ENCODE results near the gene NSUN6.
"Not testable (repeated sequence)": the region's sequence is repeated elsewhere in the genome, so short reads cannot be mapped to it uniquely, and the experiment has no call there.

The NSUN6 gene

GRCh38 chr10:18582803-18583202 is 68.6 kb downstream of the NSUN6 start:
- H3K36me3 ChIP-seq (ENCODE audit: insufficient read depth, low read length) = peaks cover 29% of the 10 kb centered on the region; the same call in 1 of the 2 replicates
- no peak overlapping the region for H3K27ac ChIP-seq (ENCODE audit: low read depth, low read length)
- H3K79me2 ChIP-seq (ENCODE audit: control insufficient read depth, insufficient read depth, low read length, unreplicated experiment) = no peaks in the 10 kb centered on the region
- no peak overlapping the region for H3K4me3 ChIP-seq (ENCODE audit: low read depth, low read length)
- no peaks in the 10 kb centered on the region for H3K4me1 ChIP-seq (ENCODE audit: control insufficient read depth, insufficient read depth, low read length, unreplicated experiment)
- H2AFZ ChIP-seq (ENCODE audit: low read length, unreplicated experiment) = no peak overlapping the region
- no peaks in the 10 kb centered on the region for H3K27me3 ChIP-seq (ENCODE audit: insufficient read depth, low read length)

GRCh38 chr10:18577823-18578685 is 73.3 kb downstream of the NSUN6 start:
- H3K4me3 ChIP-seq (ENCODE audit: low read depth, low read length) = no peak overlapping the region
- no peak overlapping the region for H2AFZ ChIP-seq (ENCODE audit: low read length, unreplicated experiment)
- no peaks in the 10 kb centered on the region for H3K27me3 ChIP-seq (ENCODE audit: insufficient read depth, low read length)
- peaks cover 17% of the 10 kb centered on the region; the same call in 1 of the 2 replicates for H3K36me3 ChIP-seq (ENCODE audit: insufficient read depth, low read length)
- no peak overlapping the region for H3K27ac ChIP-seq (ENCODE audit: low read depth, low read length)
- no peaks in the 10 kb centered on the region for H3K79me2 ChIP-seq (ENCODE audit: control insufficient read depth, insufficient read depth, low read length, unreplicated experiment)
- H3K4me1 ChIP-seq (ENCODE audit: control insufficient read depth, insufficient read depth, low read length, unreplicated experiment) = no peaks in the 10 kb centered on the region

- Histone ChIP-seq H3K4me3 (ENCODE audit: low read depth, low read length) (no peak overlapping the region), H3K79me2 (ENCODE audit: control insufficient read depth, insufficient read depth, low read length, unreplicated experiment) (no peaks in the 10 kb centered on the region), H3K27ac (ENCODE audit: low read depth, low read length) (no peak overlapping the region), H2AFZ (ENCODE audit: low read length, unreplicated experiment) (no peak overlapping the region), H3K27me3 (ENCODE audit: insufficient read depth, low read length) (no peaks in the 10 kb centered on the region), H3K4me1 (ENCODE audit: control insufficient read depth, insufficient read depth, low read length, unreplicated experiment) (no peaks in the 10 kb centered on the region), H3K36me3 (ENCODE audit: insufficient read depth, low read length) (peaks cover 17% of the 10 kb centered on the region; the same call in 1 of the 2 replicates)
Measured at GRCh38 chr10:18576586-18576985, 74.8 kb downstream of the NSUN6 start.

GRCh38 chr10:18572959-18573561 is 78.3 kb downstream of the NSUN6 start:
- H3K4me1 ChIP-seq (ENCODE audit: control insufficient read depth, insufficient read depth, low read length, unreplicated experiment) = no peaks in the 10 kb centered on the region
- H3K79me2 ChIP-seq (ENCODE audit: control insufficient read depth, insufficient read depth, low read length, unreplicated experiment) = no peaks in the 10 kb centered on the region
- H3K4me3 ChIP-seq (ENCODE audit: low read depth, low read length) = no peak overlapping the region
- no peak overlapping the region for H3K27ac ChIP-seq (ENCODE audit: low read depth, low read length)
- 0 out of 2 replicates have a peak, but pooled peaks cover 3% of the 10 kb centered on the region for H3K36me3 ChIP-seq (ENCODE audit: insufficient read depth, low read length)
- no peaks in the 10 kb centered on the region for H3K27me3 ChIP-seq (ENCODE audit: insufficient read depth, low read length)
- no peak overlapping the region for H2AFZ ChIP-seq (ENCODE audit: low read length, unreplicated experiment)

- Histone ChIP-seq H3K79me2 (ENCODE audit: control insufficient read depth, insufficient read depth, low read length, unreplicated experiment) (no peaks in the 10 kb centered on the region), H3K27me3 (ENCODE audit: insufficient read depth, low read length) (no peaks in the 10 kb centered on the region), H3K27ac (ENCODE audit: low read depth, low read length) (no peak overlapping the region), H3K4me3 (ENCODE audit: low read depth, low read length) (no peak overlapping the region), H3K36me3 (ENCODE audit: insufficient read depth, low read length) (0 out of 2 replicates have a peak, but pooled peaks cover 3% of the 10 kb centered on the region), H2AFZ (ENCODE audit: low read length, unreplicated experiment) (no peak overlapping the region), H3K4me1 (ENCODE audit: control insufficient read depth, insufficient read depth, low read length, unreplicated experiment) (no peaks in the 10 kb centered on the region)
Measured at GRCh38 chr10:18571780-18572179, 79.6 kb downstream of the NSUN6 start.

GRCh38 chr10:18571076-18571475 is 80.3 kb downstream of the NSUN6 start:
- Histone ChIP-seq H3K4me1 (ENCODE audit: control insufficient read depth, insufficient read depth, low read length, unreplicated experiment) (no peaks in the 10 kb centered on the region), H3K36me3 (ENCODE audit: insufficient read depth, low read length) (0 out of 2 replicates have a peak, but pooled peaks cover 3% of the 10 kb centered on the region), H3K4me3 (ENCODE audit: low read depth, low read length) (no peak overlapping the region)

GRCh38 chr10:18570386-18570785 is 81.0 kb downstream of the NSUN6 start:
- not testable (repeated sequence) for H3K27me3 ChIP-seq (ENCODE audit: insufficient read depth, low read length); H3K36me3 ChIP-seq (ENCODE audit: insufficient read depth, low read length); H3K4me1 ChIP-seq (ENCODE audit: control insufficient read depth, insufficient read depth, low read length, unreplicated experiment); H3K4me3 ChIP-seq (ENCODE audit: low read depth, low read length); H3K27ac ChIP-seq (ENCODE audit: low read depth, low read length); H3K79me2 ChIP-seq (ENCODE audit: control insufficient read depth, insufficient read depth, low read length, unreplicated experiment); H2AFZ ChIP-seq (ENCODE audit: low read length, unreplicated experiment)

More at GRCh38 chr10:18571076-18571475, 80.3 kb downstream of the NSUN6 start:
- no peak overlapping the region for H3K27ac ChIP-seq (ENCODE audit: low read depth, low read length)
- no peaks in the 10 kb centered on the region for H3K27me3 ChIP-seq (ENCODE audit: insufficient read depth, low read length)
- no peak overlapping the region for H2AFZ ChIP-seq (ENCODE audit: low read length, unreplicated experiment)
- no peaks in the 10 kb centered on the region for H3K79me2 ChIP-seq (ENCODE audit: control insufficient read depth, insufficient read depth, low read length, unreplicated experiment)

GRCh38 chr10:18567343-18567856 is 84.0 kb downstream of the NSUN6 start:
- Histone ChIP-seq H3K4me1 (ENCODE audit: control insufficient read depth, insufficient read depth, low read length, unreplicated experiment) (no peaks in the 10 kb centered on the region), H3K36me3 (ENCODE audit: insufficient read depth, low read length) (no peaks in the 10 kb centered on the region), H3K79me2 (ENCODE audit: control insufficient read depth, insufficient read depth, low read length, unreplicated experiment) (no peaks in the 10 kb centered on the region), H3K27me3 (ENCODE audit: insufficient read depth, low read length) (no peaks in the 10 kb centered on the region), H2AFZ (ENCODE audit: low read length, unreplicated experiment) (no peak overlapping the region), H3K4me3 (ENCODE audit: low read depth, low read length) (no peak overlapping the region), H3K27ac (ENCODE audit: low read depth, low read length) (no peak overlapping the region)

GRCh38 chr10:18566177-18566576 is 85.2 kb downstream of the NSUN6 start:
- Histone ChIP-seq H3K4me3 (ENCODE audit: low read depth, low read length) (no peak overlapping the region), H3K4me1 (ENCODE audit: control insufficient read depth, insufficient read depth, low read length, unreplicated experiment) (no peaks in the 10 kb centered on the region), H2AFZ (ENCODE audit: low read length, unreplicated experiment) (no peak overlapping the region), H3K27me3 (ENCODE audit: insufficient read depth, low read length) (no peaks in the 10 kb centered on the region), H3K27ac (ENCODE audit: low read depth, low read length) (no peak overlapping the region), H3K79me2 (ENCODE audit: control insufficient read depth, insufficient read depth, low read length, unreplicated experiment) (no peaks in the 10 kb centered on the region), H3K36me3 (ENCODE audit: insufficient read depth, low read length) (no peaks in the 10 kb centered on the region)

- Histone ChIP-seq H3K27me3 (ENCODE audit: insufficient read depth, low read length) (no peaks in the 10 kb centered on the region), H2AFZ (ENCODE audit: low read length, unreplicated experiment) (no peak overlapping the region), H3K4me3 (ENCODE audit: low read depth, low read length) (no peak overlapping the region), H3K79me2 (ENCODE audit: control insufficient read depth, insufficient read depth, low read length, unreplicated experiment) (no peaks in the 10 kb centered on the region), H3K4me1 (ENCODE audit: control insufficient read depth, insufficient read depth, low read length, unreplicated experiment) (no peaks in the 10 kb centered on the region), H3K36me3 (ENCODE audit: insufficient read depth, low read length) (0 out of 2 replicates have a peak, but pooled peaks cover 2% of the 10 kb centered on the region), H3K27ac (ENCODE audit: low read depth, low read length) (no peak overlapping the region)
Measured at GRCh38 chr10:18565006-18565405, 86.4 kb downstream of the NSUN6 start.

Measured in ACC112 (cell line).